Muscle of arm (tissue), 12 donors: ENCODE measurements around the gene ASMTL. TPM values are rescaled to one million over a fixed set of nuclear protein-coding genes. Genes with fewer than 3 reads are reported as not detected.

Experiments
- DNase-seq: peaks from one replicate; pipeline ENCODE4 v3.0.0-alpha.2; 2013
- polyA plus RNA-seq, 12 donors: library from polyadenylated mRNA; unstranded; fragments of 120-200 nt; gene quantifications; one replicate each; pipeline ENCODE4 v1.2.1, GENCODE V29; 2013; ENCODE audit not compliant: insufficient read length in 12 of 12

The ASMTL gene
- polyA plus RNA-seq, 12 donors: 15.5 to 27.7 (median 20.0) TPM; not detected in 1

- DNase-seq: no peak
These were observed 97.3 kb downstream of the ASMTL start for GRCh38 chrX:1355131-1356046.

- DNase-seq: no peak
These were observed 98.4 kb downstream of the ASMTL start for GRCh38 chrX:1354036-1355019.

Other genes starting within 250 kb of the ASMTL start
- gene CRLF2, start 240.3 kb downstream of the ASMTL start, polyA plus RNA-seq: under 1 TPM in 1 of 12 donors, not detected in 11; 0.14 TPM
- 10 to 100 TPM in 1 of 12 donors, 1 to 10 TPM in 9, not detected in 2; 2.0 to 10.4 (median 4.0) TPM for gene CSF2RA, start 184.1 kb downstream of the ASMTL start, polyA plus RNA-seq
- gene IL3RA, start 116.1 kb downstream of the ASMTL start, polyA plus RNA-seq: 10 to 100 TPM in 10 of 12 donors, 1 to 10 TPM in 1, not detected in 1; 6.4 to 24.9 (median 15.4) TPM
- 100 to 1,000 TPM in 11 of 12 donors, not detected in 1; 328 to 483 (median 427) TPM for gene SLC25A6, start 60.8 kb downstream of the ASMTL start, polyA plus RNA-seq
- 1 to 10 TPM in 3 of 12 donors, under 1 TPM in 7, not detected in 2; 0.31 to 2.5 (median 0.92) TPM for gene P2RY8, start 84.3 kb upstream of the ASMTL start, polyA plus RNA-seq
- gene AKAP17A, start 138.7 kb upstream of the ASMTL start, polyA plus RNA-seq: 10 to 100 TPM in 11 of 12 donors, not detected in 1; 22.7 to 43.9 (median 25.9) TPM
- gene ASMT, start 162.2 kb upstream of the ASMTL start, polyA plus RNA-seq: under 1 TPM in 4 of 12 donors, not detected in 8; 0.14 to 0.45 (median 0.33) TPM